ENCODE data around the gene SLC17A6.

Gene SLC17A6

GRCh38 chr11:22337596-22338485 lies at the start of gene SLC17A6:
SLC17A6 (plus strand) TSS chr11:22338381; CDS start chr11:22338534, 153 bp downstream.
- DNase-seq: no peak

GRCh38 chr11:22302368-22302767 lies 35.8 kb upstream of the SLC17A6 start:
- DNase-seq: no peak

GRCh38 chr11:22304337-22304961 lies 33.7 kb upstream of the SLC17A6 start:
- DNase-seq: no peak

- DNase-seq: no peak
Measured at GRCh38 chr11:22317656-22318055, 20.5 kb upstream of the SLC17A6 start.

- DNase-seq: no peak
Measured at GRCh38 chr11:22331771-22332170, 6.4 kb upstream of the SLC17A6 start.

GRCh38 chr11:22336587-22336986 lies 1.6 kb upstream of the SLC17A6 start:
- no peak for DNase-seq

- DNase-seq: no peak
Measured at GRCh38 chr11:22339611-22340010, 1.4 kb downstream of the SLC17A6 start.

- no peak for DNase-seq
Measured at GRCh38 chr11:22340235-22340634, 2.1 kb downstream of the SLC17A6 start.

- no peak for DNase-seq
Measured at GRCh38 chr11:22340701-22341587, 2.8 kb downstream of the SLC17A6 start.

GRCh38 chr11:22341588-22341931 lies 3.4 kb downstream of the SLC17A6 start:
- DNase-seq: no peak

- DNase-seq: no peak
Measured at GRCh38 chr11:22342211-22343031, 4.2 kb downstream of the SLC17A6 start.

- no peak for DNase-seq
Measured at GRCh38 chr11:22343032-22343324, 4.8 kb downstream of the SLC17A6 start.

GRCh38 chr11:22343371-22344032 lies 5.3 kb downstream of the SLC17A6 start:
- DNase-seq: no peak

- DNase-seq: no peak
Measured at GRCh38 chr11:22344081-22344480, 5.9 kb downstream of the SLC17A6 start.

GRCh38 chr11:22346282-22346681 lies 8.1 kb downstream of the SLC17A6 start:
- no peak for DNase-seq

- no peak for DNase-seq
Measured at GRCh38 chr11:22347857-22348487, 9.8 kb downstream of the SLC17A6 start.

- no peak for DNase-seq
Measured at GRCh38 chr11:22349491-22349890, 11.3 kb downstream of the SLC17A6 start.

- DNase-seq: no peak
Measured at GRCh38 chr11:22359295-22359694, 21.1 kb downstream of the SLC17A6 start.

- DNase-seq: no peak
Measured at GRCh38 chr11:22371160-22371559, 33.0 kb downstream of the SLC17A6 start.

GRCh38 chr11:22387126-22387525 lies 48.9 kb downstream of the SLC17A6 start:
- no peak for DNase-seq

- DNase-seq: no peak
Measured at GRCh38 chr11:22389526-22390282, 51.5 kb downstream of the SLC17A6 start.
